ENCODE measurements around the gene REV1. TPM values are rescaled to one million over a fixed set of nuclear protein-coding genes. Genes with fewer than 3 reads are reported as not detected.
"Not testable (repeated sequence)": the region's sequence is repeated elsewhere in the genome, so short reads cannot be mapped to it uniquely, and the experiment has no call there.

Gene REV1
- total RNA-seq, 1 donor from 2014 or later = 42.8 TPM

GRCh38 chr2:99356853-99357252 lies 133.0 kb downstream of the REV1 start:
- no peak for TF ChIP-seq CTCF (IDR thresholded peaks at IDR 0.05; ENCODE audit: borderline replicate concordance)
- no peaks in the 10 kb centered on the region for H3K27me3 ChIP-seq (ENCODE audit: low read depth)
- H3K4me1 ChIP-seq = peaks cover 18% of the 10 kb centered on the region
- H3K36me3 ChIP-seq = peaks cover 12% of the 10 kb centered on the region
- no peak overlapping the region for H3K4me3 ChIP-seq
- no peaks in the 10 kb centered on the region for H3K9me3 ChIP-seq (replicated peaks)
- intact Hi-C loops (cut with micrococcal nuclease) = no loop called here
- DNase-seq = no peak
- no peak overlapping the region for H3K27ac ChIP-seq (replicated peaks)

- H3K27ac ChIP-seq (replicated peaks); DNase-seq; H3K27me3 ChIP-seq (ENCODE audit: low read depth); H3K9me3 ChIP-seq (replicated peaks); H3K36me3 ChIP-seq; intact Hi-C loops (cut with micrococcal nuclease); H3K4me3 ChIP-seq: not testable (repeated sequence)
- H3K4me1 ChIP-seq = peaks cover 26% of the 10 kb centered on the region
These were observed 135.0 kb downstream of the REV1 start for GRCh38 chr2:99354825-99355224.

GRCh38 chr2:99354070-99354469 lies 135.7 kb downstream of the REV1 start:
- intact Hi-C loops (cut with micrococcal nuclease) = no loop called here
- no peaks in the 10 kb centered on the region for H3K36me3 ChIP-seq
- H3K4me3 ChIP-seq = no peak overlapping the region

More at GRCh38 chr2:99354070-99354469, 135.7 kb downstream of the REV1 start:
- H3K27ac ChIP-seq (replicated peaks) = no peak overlapping the region
- H3K27me3 ChIP-seq (ENCODE audit: low read depth) = no peaks in the 10 kb centered on the region
- H3K4me1 ChIP-seq = peaks cover 34% of the 10 kb centered on the region
- no peak for DNase-seq
- TF ChIP-seq CTCF (IDR thresholded peaks at IDR 0.05; ENCODE audit: borderline replicate concordance) = no peak
- H3K9me3 ChIP-seq (replicated peaks) = no peaks in the 10 kb centered on the region

Other genes starting within 250 kb of the REV1 start
- not detected for gene LYG2, start 234.4 kb downstream of the REV1 start, total RNA-seq
- 0.58 TPM for gene LYG1, start 188.8 kb downstream of the REV1 start, total RNA-seq
- 20.6 TPM for gene TXNDC9, start 153.7 kb downstream of the REV1 start, total RNA-seq
- gene EIF5B, start 152.6 kb downstream of the REV1 start, total RNA-seq = 87.0 TPM

All from left ventricle myocardium inferior (tissue), 1 donor.